SK-N-SH (cell line): ENCODE data around the gene AADAT. TPM values are rescaled to one million over a fixed set of nuclear protein-coding genes. Genes with fewer than 3 reads are reported as not detected.
"Not testable (repeated sequence)": the region's sequence is repeated elsewhere in the genome, so short reads cannot be mapped to it uniquely, and the experiment has no call there.

ENCODE experiments used
- CTCF ChIA-PET: fragments of 300-600, 350-600 bp; formaldehyde crosslinking; extraction: SDS; loops from one replicate; lab custom pipeline; 2021; lab: Yijun Ruan, JAX
- POLR2A ChIA-PET: fragments of 350-600 bp; sonication (Branson Sonifier 250); formaldehyde crosslinking; extraction: SDS; loops from one replicate; lab custom pipeline; 2020; ENCODE audit warnings: antibody characterized with exemption, inconsistent platforms; lab: Yijun Ruan, JAX
- DNase-seq: peaks from one replicate; pipeline ENCODE4 v3.0.0; 2012
- H2AFZ ChIP-seq: fragments of 200-600 bp; sonication (generic); 2 replicates; pipeline ENCODE4 v1.8.1; 2016; ENCODE audit warnings: antibody characterized with exemption, mild to moderate bottlenecking, low read depth
- H3F3A ChIP-seq: fragments of 200-600 bp; sonication (generic); replicated peaks from 2 replicates; pipeline ENCODE3; 2016; ENCODE audit warnings: antibody characterized with exemption, mild to moderate bottlenecking; ENCODE audit not compliant: insufficient read depth
- H3K27ac ChIP-seq, 2 experiments: fragments of 200-500 bp in 1 of 2; fragments of 200-600 bp in 1 of 2; sonication (Bioruptor generic) in 1 of 2; sonication (generic), shearing (Covaris generic) in 1 of 2; 2 replicates each; pipeline versions ENCODE4 v1.5.1 to v1.6.1; 2014 to 2016; ENCODE audit warnings: low read depth in 2 of 2, inconsistent platforms in 1 of 2, low read length in 1 of 2, mild to moderate bottlenecking in 1 of 2, mixed read lengths in 1 of 2
- H3K27me3 ChIP-seq: fragments of 200-600 bp; sonication (generic), shearing (Covaris generic); 2 replicates; pipeline ENCODE4 v1.6.1; 2016; ENCODE audit warnings: mixed run types; ENCODE audit not compliant: insufficient read depth
- H3K36me3 ChIP-seq, 2 experiments: fragments of 200-500 bp in 1 of 2; fragments of 200-600 bp in 1 of 2; sonication (Bioruptor generic) in 1 of 2; sonication (generic) in 1 of 2; replicated peaks in 1 of 2; 2 replicates each; pipeline versions ENCODE3 to v1.5.1; 2014 to 2016; ENCODE audit warnings: low read length in 1 of 2, mild to moderate bottlenecking in 1 of 2; ENCODE audit not compliant: insufficient read depth in 2 of 2, control insufficient read depth in 1 of 2
- H3K4me1 ChIP-seq, 2 experiments: fragments of 200-500 bp in 1 of 2; fragments of 200-600 bp in 1 of 2; sonication (Bioruptor generic) in 1 of 2; sonication (generic), shearing (Covaris generic) in 1 of 2; 2 replicates each; pipeline versions ENCODE4 v1.5.1 to v1.6.1; 2014 to 2016; ENCODE audit warnings: low read depth in 1 of 2, low read length in 1 of 2, mixed run types in 1 of 2; ENCODE audit not compliant: insufficient read depth in 2 of 2, control insufficient read depth in 1 of 2
- H3K4me2 ChIP-seq: fragments of 200-600 bp; sonication (generic), shearing (Covaris generic); 2 replicates; pipeline ENCODE4 v1.6.1; 2017; ENCODE audit warnings: mixed run types
- H3K4me3 ChIP-seq, 2 experiments: fragments of 200-500 bp in 1 of 2; fragments of 200-600 bp in 1 of 2; sonication (Bioruptor generic) in 1 of 2; sonication (generic), shearing (Covaris generic) in 1 of 2; 2 replicates each; pipeline versions ENCODE4 v1.5.1 to v1.8.1; 2014 to 2016; ENCODE audit warnings: low read depth in 2 of 2, inconsistent platforms in 1 of 2, low read length in 1 of 2, mild to moderate bottlenecking in 1 of 2, mixed read lengths in 1 of 2, moderate library complexity in 1 of 2
- H3K79me2 ChIP-seq: fragments of 200-600 bp; sonication (generic); 2 replicates; pipeline ENCODE4 v1.8.1; 2017; ENCODE audit warnings: mild to moderate bottlenecking; ENCODE audit not compliant: insufficient read depth
- H3K9ac ChIP-seq: fragments of 200-600 bp; sonication (generic); 2 replicates; pipeline ENCODE4 v1.6.1; 2017; ENCODE audit warnings: mixed run types
- H3K9me2 ChIP-seq: fragments of 200-600 bp; sonication (generic); 2 replicates; pipeline ENCODE4 v1.6.1; 2017; ENCODE audit warnings: mixed run types
- H3K9me3 ChIP-seq: fragments of 200-600 bp; sonication (generic); 2 replicates; pipeline ENCODE4 v1.6.1; 2017; ENCODE audit warnings: mixed run types, mild to moderate bottlenecking, moderate library complexity
- H4K20me1 ChIP-seq: fragments of 200-600 bp; sonication (generic); 2 replicates; pipeline ENCODE4 v1.6.1; 2017; ENCODE audit warnings: mild to moderate bottlenecking, mixed run types; ENCODE audit not compliant: insufficient read depth
- CHD2 ChIP-seq: fragments of 150-350 bp; IDR thresholded peaks from 2 replicates; pipeline ENCODE4 v1.6.1; 2018; ENCODE audit warnings: low read length; ENCODE audit not compliant: partially characterized antibody
- EZH2phosphoT487 ChIP-seq: fragments of 200-600 bp; sonication (generic); IDR thresholded peaks from 2 replicates; pipeline ENCODE4 v1.6.1; 2017; ENCODE audit warnings: low read depth, mixed run types, mild to moderate bottlenecking, antibody characterized with exemption, moderate library complexity, borderline replicate concordance
- FOXJ3 ChIP-seq: sonication (generic); formaldehyde crosslinking; IDR thresholded peaks from 2 replicates; pipeline ENCODE4 v1.5.1; 2020; ENCODE audit warnings: mild to moderate bottlenecking, missing genetic modification reagents
- GABPA ChIP-seq: IDR thresholded peaks from 2 replicates; pipeline ENCODE4 v1.4.0; 2012; ENCODE audit warnings: low read depth, mild to moderate bottlenecking
- MAX ChIP-seq: IDR thresholded peaks from 2 replicates; pipeline ENCODE4 v1.4.0; 2012; ENCODE audit warnings: low read depth
- MEF2A ChIP-seq: IDR thresholded peaks from 2 replicates; pipeline ENCODE4 v1.4.0; 2012; ENCODE audit warnings: low read depth, borderline replicate concordance
- NRF1 ChIP-seq: IDR thresholded peaks from 2 replicates; pipeline ENCODE4 v1.6.1; 2012; ENCODE audit warnings: low read depth, mild to moderate bottlenecking, low read length
- PBX3 ChIP-seq: IDR thresholded peaks from 2 replicates; pipeline ENCODE4; 2012
- TCF12 ChIP-seq: IDR thresholded peaks from 2 replicates; pipeline ENCODE4 v1.4.0; 2012
- USF1 ChIP-seq: IDR thresholded peaks from 2 replicates; pipeline ENCODE4 v1.4.0; 2012; ENCODE audit warnings: low read depth, borderline replicate concordance
- YY1 ChIP-seq: IDR thresholded peaks from 2 replicates; pipeline ENCODE4 v1.4.0; 2012; ENCODE audit warnings: low read depth, mild to moderate bottlenecking
- WGBS: methylation state at CpG from one replicate; pipeline ENCODE4 v1.1.6; 2017; ENCODE audit warnings: low lambda C conversion rate; 5-methylcytosine and 5-hydroxymethylcytosine counted together
- polyA plus RNA-seq, 3 experiments: library from polyadenylated mRNA; depleted of rRNA; stranded (reverse); fragments of >200 nt; gene quantifications; 2 replicates each; pipeline ENCODE4 v1.2.3, GENCODE V29; 2012

AADAT gene
- polyA plus RNA-seq, 1 of the 3 experiments (the other 2 are of a cell fraction) = 12.5 TPM

- H3F3A ChIP-seq = no peaks in the 10 kb centered on the region
- H3K9ac ChIP-seq = no peak overlapping the region
- no peak for TF ChIP-seq MEF2A
- H4K20me1 ChIP-seq = no peaks in the 10 kb centered on the region
- H3K4me1 ChIP-seq = no peaks in the 10 kb centered on the region
- H3K9me2 ChIP-seq = no peaks in the 10 kb centered on the region
- no peaks in the 10 kb centered on the region for H3K27me3 ChIP-seq
- H3K79me2 ChIP-seq = no peaks in the 10 kb centered on the region
- H3K9me3 ChIP-seq = no peaks in the 10 kb centered on the region
- no peak overlapping the region for H3K27ac ChIP-seq
- no peak for DNase-seq
- H3K4me3 ChIP-seq = no peak overlapping the region
- H2AFZ ChIP-seq = no peak overlapping the region
- ChIA-PET CTCF (no interaction called here), POLR2A (no interaction called here)
- no peaks in the 10 kb centered on the region for H3K36me3 ChIP-seq
- WGBS = 71% methylated on average over 1 of the region's 1 CpG
- no peak overlapping the region for H3K4me2 ChIP-seq
Observed at GRCh38 chr4:170102426-170102825, 12.7 kb upstream of the AADAT start.

- WGBS = 44% methylated on average over 2 of the region's 2 CpGs
- not testable (repeated sequence) for H3K4me2 ChIP-seq
Observed at GRCh38 chr4:170098171-170098570, 8.4 kb upstream of the AADAT start.

GRCh38 chr4:170097681-170098080, 7.9 kb upstream of the AADAT start:
- Histone ChIP-seq H3K9me2 (no peaks in the 10 kb centered on the region), H3K79me2 (no peaks in the 10 kb centered on the region), H3K4me3 (no peak overlapping the region), H3K36me3 (no peaks in the 10 kb centered on the region), H3K4me2 (no peak overlapping the region), H3K4me1 (no peaks in the 10 kb centered on the region), H3K27me3 (no peaks in the 10 kb centered on the region; the same call in 1 of the 2 replicates), H3K9ac (no peak overlapping the region), H3K27ac (no peak overlapping the region), H2AFZ (no peak overlapping the region), H3K9me3 (no peaks in the 10 kb centered on the region), H4K20me1 (no peaks in the 10 kb centered on the region), H3F3A (no peaks in the 10 kb centered on the region)
- POLR2A ChIA-PET = no interaction called here
- CTCF ChIA-PET = interaction anchor here (1.6 kb wide), 1 partner anchor 162 kb away, joined by 3 read pairs; no protein-coding TSS in a partner anchor
- 56% methylated on average over 4 of the region's 4 CpGs for WGBS
- DNase-seq = no peak
- TF ChIP-seq USF1 (no peak), GABPA (no peak), CHD2 (no peak), FOXJ3 (no peak), PBX3 (no peak), EZH2phosphoT487 (no peak), NRF1 (no peak), TCF12 (no peak), MAX (no peak), YY1 (no peak)

More at GRCh38 chr4:170098171-170098570, 8.4 kb upstream of the AADAT start:
- H4K20me1 ChIP-seq, DNase-seq, H3K9ac ChIP-seq, H3K27ac ChIP-seq, H3K36me3 ChIP-seq, H2AFZ ChIP-seq, H3K4me1 ChIP-seq, H3K27me3 ChIP-seq, H3F3A ChIP-seq, POLR2A ChIA-PET, H3K79me2 ChIP-seq, CTCF ChIA-PET, H3K9me2 ChIP-seq, H3K9me3 ChIP-seq, H3K4me3 ChIP-seq: not testable (repeated sequence)
